ENCODE measurements around the gene UCN.
"Not testable (repeated sequence)": the region's sequence is repeated elsewhere in the genome, so short reads cannot be mapped to it uniquely, and the experiment has no call there.

UCN gene

GRCh38 chr2:27308359-27308881 lies at the start of gene UCN:
Gene UCN (minus strand): TSS chr2:27308445. CDS start chr2:27307895, 550 bp downstream.
- peak; percentile 33 for DNase-seq (ENCODE audit: low spot score)

GRCh38 chr2:27356382-27357181 lies 48.3 kb upstream of the UCN start, which contains the start of gene GTF3C2:
Gene GTF3C2 (minus strand): TSS chr2:27356764. CDS start chr2:27343554, 13,210 bp downstream.
- DNase-seq (ENCODE audit: low spot score), result peak; percentile 96

- peak; percentile 74 for DNase-seq (ENCODE audit: low spot score)
Measured at GRCh38 chr2:27356056-27356381, 47.8 kb upstream of the UCN start.

GRCh38 chr2:27354597-27354927 lies 46.3 kb upstream of the UCN start:
- no peak for DNase-seq (ENCODE audit: low spot score)

GRCh38 chr2:27353762-27354596 lies 45.7 kb upstream of the UCN start:
- DNase-seq (ENCODE audit: low spot score), result no peak

GRCh38 chr2:27353386-27353761 lies 45.1 kb upstream of the UCN start:
- DNase-seq (ENCODE audit: low spot score), result not testable (repeated sequence)

DNA sequence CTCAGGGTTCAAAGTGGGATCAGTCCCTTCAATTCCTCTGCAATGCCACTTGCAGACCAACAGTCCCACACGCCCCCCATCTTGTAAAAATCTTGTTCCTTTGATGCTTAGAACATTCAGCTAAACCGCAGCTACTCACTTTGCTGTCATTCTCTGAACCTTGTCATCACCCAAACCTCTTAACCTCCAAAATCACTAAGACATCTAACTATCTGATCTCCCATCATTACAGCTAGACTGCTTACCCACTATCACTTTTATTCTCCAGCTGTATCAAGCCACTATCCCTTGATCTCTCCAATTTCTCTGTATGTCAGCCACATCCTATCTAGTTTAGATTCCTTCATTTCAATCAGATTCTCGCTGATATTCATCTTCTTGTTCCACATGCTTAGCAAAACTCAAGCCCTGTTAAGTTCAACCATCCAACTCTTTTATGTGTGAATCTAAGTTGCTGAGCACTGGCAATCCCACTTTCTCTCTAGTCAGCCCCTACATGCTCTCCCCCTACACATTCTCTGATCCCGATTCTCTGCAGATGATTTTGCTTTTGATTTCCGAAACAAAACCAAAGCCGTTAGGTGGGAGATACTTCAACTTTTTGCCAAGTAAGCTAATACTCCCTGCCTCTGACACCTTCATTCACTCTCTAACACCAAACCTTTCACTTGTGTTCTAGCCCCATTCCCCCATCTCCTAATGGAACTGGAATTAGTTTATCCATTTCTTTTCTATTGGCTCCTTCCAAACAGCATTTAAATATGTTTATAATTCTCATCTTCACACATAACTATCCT lies 43.8 kb upstream of the UCN start:
- no peak for DNase-seq (ENCODE audit: low spot score)

GRCh38 chr2:27350106-27350693 lies 42.0 kb upstream of the UCN start:
- DNase-seq (ENCODE audit: low spot score), result no peak

DNA sequence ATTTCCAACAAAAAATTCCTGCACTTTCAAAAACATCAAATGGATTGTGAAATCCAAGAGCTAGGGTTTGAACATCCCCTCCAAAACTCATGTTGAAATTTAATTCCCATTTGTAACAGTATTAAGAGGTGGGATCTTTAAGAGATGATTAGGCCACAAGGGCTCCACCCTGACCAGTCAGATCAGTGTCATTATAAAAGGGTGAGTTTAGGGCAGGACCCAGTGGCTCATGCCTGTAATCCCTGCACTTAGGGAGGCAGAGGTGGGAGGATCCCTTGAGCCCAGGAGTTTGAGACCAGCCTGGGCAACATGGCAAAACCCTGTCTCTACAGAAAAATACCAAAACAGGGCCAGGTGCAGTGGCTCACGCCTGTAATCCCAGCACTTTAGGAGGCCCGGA lies 39.4 kb upstream of the UCN start:
- DNase-seq (ENCODE audit: low spot score), result no peak

- no peak for DNase-seq (ENCODE audit: low spot score)
Measured at GRCh38 chr2:27336173-27336572, 27.9 kb upstream of the UCN start.

DNA sequence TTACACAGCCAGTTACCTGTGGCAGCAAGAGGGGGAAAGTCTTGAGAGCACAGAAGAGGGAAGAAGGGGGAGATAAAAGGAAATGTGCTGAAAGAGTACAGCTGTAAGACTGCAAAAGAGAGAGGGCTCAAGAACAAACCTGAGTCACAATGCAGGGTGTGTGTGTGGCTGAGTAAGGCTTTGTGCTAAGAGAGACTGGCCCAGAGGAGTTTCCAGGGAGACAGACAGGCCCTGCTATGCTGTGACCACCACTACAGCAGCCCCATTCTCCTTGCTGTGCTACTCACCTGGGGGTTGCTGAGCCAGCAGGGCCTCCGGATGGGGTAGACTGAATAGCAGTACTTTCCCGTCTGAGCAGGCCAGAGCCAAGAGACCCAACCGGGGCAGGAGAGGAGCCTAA lies 27.1 kb upstream of the UCN start:
- no peak for DNase-seq (ENCODE audit: low spot score)

DNA sequence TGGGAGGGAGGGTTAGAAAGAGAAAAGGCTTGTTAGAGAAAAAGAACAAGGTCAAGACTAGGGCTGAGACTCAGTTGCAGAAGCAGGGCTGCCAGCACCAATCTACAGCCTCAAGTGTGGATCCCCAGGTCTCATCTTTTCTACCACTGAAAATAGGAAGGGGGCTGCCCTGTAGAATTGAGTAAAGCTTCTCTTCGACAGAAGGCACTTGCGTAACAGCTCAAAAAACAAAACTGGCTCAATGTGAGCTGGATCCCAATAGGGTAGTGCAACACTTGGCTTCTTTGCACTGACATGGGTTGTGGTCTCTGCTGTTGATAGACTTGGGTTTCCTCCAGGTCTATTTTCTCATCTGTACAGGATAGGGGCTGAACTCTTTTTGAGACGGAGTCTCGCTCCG lies 16.5 kb upstream of the UCN start:
- no peak for DNase-seq (ENCODE audit: low spot score)

- peak; percentile 10 for DNase-seq (ENCODE audit: low spot score)
Measured at GRCh38 chr2:27323596-27324285, 15.5 kb upstream of the UCN start.

DNA sequence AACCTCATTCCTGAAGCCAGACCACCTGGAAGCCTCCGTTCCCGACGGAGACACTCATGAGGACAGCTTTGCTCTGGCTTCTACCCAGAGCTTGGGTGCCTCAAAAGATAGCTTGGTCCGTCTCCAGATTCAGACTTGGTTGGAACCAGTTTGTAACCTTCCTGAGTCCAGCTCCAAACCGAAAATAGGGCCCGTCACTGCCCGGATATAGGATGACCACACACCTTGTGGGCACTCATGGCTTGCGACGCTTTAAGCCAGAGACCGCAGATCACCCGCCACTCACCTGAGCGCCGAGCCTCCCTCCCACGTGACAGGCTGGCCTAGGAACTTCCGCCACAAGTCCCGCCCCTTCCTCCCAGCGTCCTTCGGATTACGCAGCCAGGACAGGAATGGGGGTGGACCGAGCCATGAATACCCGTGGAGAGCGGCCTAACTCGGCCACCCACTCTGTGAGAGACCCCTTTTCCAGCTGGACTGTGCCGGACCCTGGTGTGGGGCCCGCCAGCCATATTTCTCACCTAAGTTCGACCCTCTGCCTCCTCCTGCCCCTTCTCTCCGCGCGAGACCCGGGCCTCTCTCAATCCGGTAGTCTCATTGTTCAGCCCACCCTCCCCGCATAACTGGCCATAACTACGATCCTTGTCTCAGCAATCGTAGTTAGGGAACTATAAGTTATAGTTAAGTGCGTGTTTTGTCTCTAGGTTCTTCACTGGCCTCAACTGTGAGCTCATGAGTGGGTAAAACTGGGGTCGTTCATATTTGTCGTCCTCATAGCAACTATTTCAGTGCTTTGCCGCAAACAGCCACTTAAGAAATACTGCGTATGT lies 14.7 kb upstream of the UCN start, which contains the start of gene MPV17:
TSS of gene MPV17 (minus strand) at position 332 of the 830 bp plus-strand sequence. CDS start 580 bp downstream, outside the sequence.
- peak; percentile 84 for DNase-seq (ENCODE audit: low spot score)

- DNase-seq (ENCODE audit: low spot score), result peak; percentile 59
Measured at GRCh38 chr2:27322301-27322765, 14.1 kb upstream of the UCN start.

GRCh38 chr2:27320958-27321543 lies 12.8 kb upstream of the UCN start:
- peak; percentile 97 for DNase-seq (ENCODE audit: low spot score)

GRCh38 chr2:27319839-27320238 lies 11.6 kb upstream of the UCN start:
- DNase-seq (ENCODE audit: low spot score), result not testable (repeated sequence)

DNA sequence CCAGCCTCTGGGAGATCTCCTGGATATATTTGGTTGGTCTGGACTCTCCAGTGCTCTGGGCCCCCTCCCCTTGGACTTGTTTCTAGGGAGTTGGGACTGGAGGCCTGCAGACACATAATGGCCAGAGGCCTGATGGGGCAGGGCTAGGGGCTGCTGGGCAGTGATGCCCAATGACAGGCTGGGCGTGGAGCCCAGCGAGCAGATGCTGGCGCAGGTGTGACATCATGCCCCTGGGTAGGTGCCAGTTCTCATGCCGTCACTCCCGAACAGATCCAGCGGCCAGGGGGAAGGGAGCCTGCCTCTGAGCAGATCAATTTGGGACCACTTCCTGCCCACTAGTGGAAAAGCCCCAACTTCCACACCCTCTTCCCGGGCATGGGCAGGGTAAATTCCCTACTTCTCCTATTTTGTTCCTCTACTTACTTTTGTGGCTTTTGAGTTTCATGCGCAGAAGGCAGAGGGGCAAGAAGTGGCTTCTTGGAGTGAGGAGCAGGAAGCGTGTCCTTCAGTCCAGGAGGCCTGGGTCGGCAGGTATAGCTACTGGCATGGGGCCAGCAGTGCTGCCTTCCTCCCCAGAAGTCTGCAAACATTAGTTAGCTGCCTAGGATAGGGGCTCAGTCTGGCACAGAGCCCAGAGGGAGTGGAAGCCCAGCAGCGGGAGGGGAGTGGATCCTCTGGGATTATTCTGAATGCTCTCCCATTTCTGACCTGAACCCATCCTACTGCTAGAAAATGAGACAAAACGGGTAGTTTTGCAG lies 8.6 kb upstream of the UCN start:
- no peak for DNase-seq (ENCODE audit: low spot score)

DNA sequence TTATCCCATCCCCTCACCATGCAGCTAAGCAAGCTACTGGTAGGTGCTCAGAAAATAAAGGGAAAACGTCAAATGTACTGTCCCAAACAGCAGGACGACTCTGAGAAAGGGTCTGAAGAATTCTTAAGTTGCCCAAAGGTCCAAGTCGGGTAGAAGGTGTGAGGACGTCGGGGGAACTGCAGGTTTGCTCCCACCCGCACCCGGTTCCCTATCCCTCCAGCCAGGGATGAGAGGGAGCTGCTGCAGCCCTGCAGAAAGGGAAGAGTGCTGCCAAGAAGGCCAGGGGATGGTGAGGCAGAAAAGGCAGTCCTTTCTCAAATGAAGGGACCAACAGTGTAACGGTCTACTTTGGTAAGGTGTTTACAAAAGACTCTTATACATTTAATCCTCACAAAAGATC lies 6.9 kb upstream of the UCN start:
- no peak for DNase-seq (ENCODE audit: low spot score)

Measured in kidney capillary endothelial cell (primary cell).